ENCODE data around the gene PIKFYVE. TPM values are rescaled to one million over a fixed set of nuclear protein-coding genes. Genes with fewer than 3 reads are reported as not detected.

PIKFYVE gene
- total RNA-seq, 1 donor from 2014 or later: 51.6 TPM

GRCh38 chr2:208240619-208241209 lies 25.3 kb upstream of the PIKFYVE start:
- Mint-ChIP-seq H3K9me3 (no peaks in the 10 kb centered on the region), H3K4me3 (no peak overlapping the region), H3K36me3 (peaks cover 61% of the 10 kb centered on the region)

DNA sequence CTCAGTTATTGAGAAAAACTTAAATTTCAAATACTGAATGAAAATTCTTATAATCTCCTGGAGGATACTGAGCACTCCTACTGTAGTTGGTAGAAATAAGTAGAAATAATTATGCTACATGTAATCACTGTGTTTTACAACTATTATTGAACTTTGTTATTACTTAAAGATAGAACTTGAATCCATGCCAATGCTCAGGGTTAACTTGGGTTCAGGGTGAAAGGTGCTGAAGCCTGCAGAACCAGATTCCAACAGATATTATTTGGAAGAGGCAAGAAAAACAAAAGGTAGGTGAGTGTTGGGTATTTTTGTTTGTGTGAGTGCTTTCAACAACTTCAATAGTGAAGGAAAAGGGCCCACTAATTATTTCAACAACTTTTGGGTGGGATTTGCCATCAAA lies 21.6 kb upstream of the PIKFYVE start:
- H3K9ac ChIP-seq: no peak overlapping the region
- H3K36me3 ChIP-seq: peaks cover 47% of the 10 kb centered on the region
- H2AFZ ChIP-seq (replicated peaks): no peak overlapping the region
- Mint-ChIP-seq H3K4me1 (peaks cover 5% of the 10 kb centered on the region), H3K27me3 (ENCODE audit: insufficient read depth, low read depth) (no peaks in the 10 kb centered on the region), H3K9me3 (no peaks in the 10 kb centered on the region), H3K27ac (no peak overlapping the region), H3K36me3 (peaks cover 66% of the 10 kb centered on the region), H3K4me3 (no peak overlapping the region)
- no peak overlapping the region for H3K4me3 ChIP-seq
- peaks cover 2% of the 10 kb centered on the region for H4K20me1 ChIP-seq (ENCODE audit: low read depth)
- H3K4me2 ChIP-seq: no peak overlapping the region
- no peaks in the 10 kb centered on the region for H3K27me3 ChIP-seq
- DNase-seq (ENCODE audit: low spot score): no peak
- H3K4me1 ChIP-seq: no peaks in the 10 kb centered on the region
- peaks cover 6% of the 10 kb centered on the region for H3F3A ChIP-seq (ENCODE audit: low read depth)
- H3K9me3 ChIP-seq (ENCODE audit: low read depth): no peaks in the 10 kb centered on the region
- H3K27ac ChIP-seq: no peak overlapping the region
- no peak for TF ChIP-seq CTCF (IDR thresholded peaks at IDR 0.05)
- TF ChIP-seq EZH2phosphoT487 (IDR thresholded peaks at IDR 0.05): no peak
- TF ChIP-seq EZH2 (IDR thresholded peaks at IDR 0.05): no peak
- H3K79me2 ChIP-seq (ENCODE audit: low read depth): peaks cover 13% of the 10 kb centered on the region

More at GRCh38 chr2:208240619-208241209, 25.3 kb upstream of the PIKFYVE start:
- Histone ChIP-seq H3F3A (ENCODE audit: low read depth) (peaks cover 10% of the 10 kb centered on the region), H3K9me3 (ENCODE audit: low read depth) (no peaks in the 10 kb centered on the region), H3K4me2 (no peak overlapping the region), H3K9ac (no peak overlapping the region), H3K36me3 (peaks cover 48% of the 10 kb centered on the region), H3K27ac (no peak overlapping the region), H3K27me3 (no peaks in the 10 kb centered on the region), H2AFZ (replicated peaks) (no peak overlapping the region), H3K79me2 (ENCODE audit: low read depth) (no peaks in the 10 kb centered on the region), H3K4me3 (no peak overlapping the region), H4K20me1 (ENCODE audit: low read depth) (no peaks in the 10 kb centered on the region), H3K4me1 (no peaks in the 10 kb centered on the region)
- Mint-ChIP-seq H3K27ac (no peak overlapping the region), H3K4me1 (no peaks in the 10 kb centered on the region), H3K27me3 (ENCODE audit: insufficient read depth, low read depth) (no peaks in the 10 kb centered on the region)
- TF ChIP-seq EZH2 (IDR thresholded peaks at IDR 0.05): no peak
- no peak for TF ChIP-seq EZH2phosphoT487 (IDR thresholded peaks at IDR 0.05)
- no peak for TF ChIP-seq CTCF (IDR thresholded peaks at IDR 0.05)
- DNase-seq (ENCODE audit: low spot score): no peak

GRCh38 chr2:208245746-208246145 lies 20.3 kb upstream of the PIKFYVE start:
- no peak overlapping the region for H3K9ac ChIP-seq

More at GRCh38 chr2:208245746-208246145, 20.3 kb upstream of the PIKFYVE start:
- Histone ChIP-seq H2AFZ (replicated peaks) (no peak overlapping the region), H3K9me3 (ENCODE audit: low read depth) (no peaks in the 10 kb centered on the region), H3K27me3 (no peaks in the 10 kb centered on the region), H3K36me3 (peaks cover 47% of the 10 kb centered on the region), H3K4me2 (no peak overlapping the region), H3K4me1 (peaks cover 5% of the 10 kb centered on the region), H3K79me2 (ENCODE audit: low read depth) (peaks cover 24% of the 10 kb centered on the region), H3K27ac (no peak overlapping the region), H4K20me1 (ENCODE audit: low read depth) (peaks cover 2% of the 10 kb centered on the region), H3F3A (ENCODE audit: low read depth) (peaks cover 3% of the 10 kb centered on the region), H3K4me3 (no peak overlapping the region)
- no peak overlapping the region for H3K4me3 Mint-ChIP-seq
- peaks cover 5% of the 10 kb centered on the region for H3K4me1 Mint-ChIP-seq
- TF ChIP-seq EZH2 (IDR thresholded peaks at IDR 0.05) (no peak), EZH2phosphoT487 (IDR thresholded peaks at IDR 0.05) (no peak), CTCF (IDR thresholded peaks at IDR 0.05) (no peak)
- peaks cover 71% of the 10 kb centered on the region for H3K36me3 Mint-ChIP-seq
- no peaks in the 10 kb centered on the region for H3K9me3 Mint-ChIP-seq
- no peaks in the 10 kb centered on the region for H3K27me3 Mint-ChIP-seq (ENCODE audit: insufficient read depth, low read depth)
- no peak overlapping the region for H3K27ac Mint-ChIP-seq
- no peak for DNase-seq (ENCODE audit: low spot score)
